KOPT-K1 (cell line): Measurements from ENCODE around the gene DCC.

ENCODE experiments used
- H3K27ac ChIP-seq: fragments of 200-600 bp; sonication (generic); 2 replicates; pipeline ENCODE4 v1.5.1; 2016; ENCODE audit warnings: antibody characterized with exemption, mild to moderate bottlenecking, low read depth, low read length; ENCODE audit not compliant: poor library complexity, severe bottlenecking
- H3K36me3 ChIP-seq: fragments of 200-600 bp; sonication (generic); 2 replicates; pipeline ENCODE4 v1.5.1; 2017; ENCODE audit warnings: antibody characterized with exemption, mild to moderate bottlenecking, low read length, moderate library complexity; ENCODE audit not compliant: insufficient read depth
- H3K9me3 ChIP-seq: fragments of 200-600 bp; sonication (generic); 2 replicates; pipeline ENCODE4 v1.5.1; 2017; ENCODE audit warnings: antibody characterized with exemption, low read length, mild to moderate bottlenecking; ENCODE audit not compliant: insufficient read depth, poor library complexity, severe bottlenecking

Gene DCC

GRCh38 chr18:52903857-52904256, 563.9 kb downstream of the DCC start:
- no peaks in the 10 kb centered on the region for H3K9me3 ChIP-seq
- H3K36me3 ChIP-seq = no peaks in the 10 kb centered on the region
- no peak overlapping the region for H3K27ac ChIP-seq

- Histone ChIP-seq H3K27ac (no peak overlapping the region), H3K36me3 (no peaks in the 10 kb centered on the region), H3K9me3 (no peaks in the 10 kb centered on the region)
These were observed 567.7 kb downstream of the DCC start for GRCh38 chr18:52907543-52908308.

GRCh38 chr18:52914148-52914547, 574.2 kb downstream of the DCC start:
- Histone ChIP-seq H3K36me3 (no peaks in the 10 kb centered on the region), H3K27ac (no peak overlapping the region), H3K9me3 (no peaks in the 10 kb centered on the region)

- H3K9me3 ChIP-seq = no peaks in the 10 kb centered on the region
- H3K27ac ChIP-seq = no peak overlapping the region
- H3K36me3 ChIP-seq = no peaks in the 10 kb centered on the region
These were observed 580.7 kb downstream of the DCC start for GRCh38 chr18:52920665-52921064.

- Histone ChIP-seq H3K27ac (no peak overlapping the region), H3K36me3 (no peaks in the 10 kb centered on the region), H3K9me3 (no peaks in the 10 kb centered on the region)
These were observed 593.4 kb downstream of the DCC start for GRCh38 chr18:52933356-52933755.

GRCh38 chr18:52936931-52937330, 596.9 kb downstream of the DCC start:
- no peaks in the 10 kb centered on the region for H3K9me3 ChIP-seq
- no peak overlapping the region for H3K27ac ChIP-seq
- H3K36me3 ChIP-seq = no peaks in the 10 kb centered on the region

- no peak overlapping the region for H3K27ac ChIP-seq
- H3K9me3 ChIP-seq = no peaks in the 10 kb centered on the region
- no peaks in the 10 kb centered on the region for H3K36me3 ChIP-seq
These were observed 597.8 kb downstream of the DCC start for GRCh38 chr18:52937840-52938239.

GRCh38 chr18:52945552-52945951, 605.6 kb downstream of the DCC start:
- Histone ChIP-seq H3K36me3 (no peaks in the 10 kb centered on the region), H3K27ac (no peak overlapping the region), H3K9me3 (no peaks in the 10 kb centered on the region)

- Histone ChIP-seq H3K9me3 (no peaks in the 10 kb centered on the region), H3K36me3 (no peaks in the 10 kb centered on the region), H3K27ac (no peak overlapping the region)
These were observed 609.0 kb downstream of the DCC start for GRCh38 chr18:52948868-52949444.

- Histone ChIP-seq H3K9me3 (no peaks in the 10 kb centered on the region), H3K36me3 (no peaks in the 10 kb centered on the region), H3K27ac (no peak overlapping the region)
These were observed 610.2 kb downstream of the DCC start for GRCh38 chr18:52950155-52950554.

- Histone ChIP-seq H3K9me3 (no peaks in the 10 kb centered on the region), H3K36me3 (no peaks in the 10 kb centered on the region), H3K27ac (no peak overlapping the region)
These were observed 613.4 kb downstream of the DCC start for GRCh38 chr18:52953387-52953786.

- no peak overlapping the region for H3K27ac ChIP-seq
- H3K9me3 ChIP-seq = no peaks in the 10 kb centered on the region
- no peaks in the 10 kb centered on the region for H3K36me3 ChIP-seq
These were observed 623.5 kb downstream of the DCC start for GRCh38 chr18:52963481-52963880.

GRCh38 chr18:52970686-52971085, 630.7 kb downstream of the DCC start:
- Histone ChIP-seq H3K27ac (no peak overlapping the region), H3K36me3 (no peaks in the 10 kb centered on the region), H3K9me3 (no peaks in the 10 kb centered on the region)

GRCh38 chr18:52971097-52971496, 631.1 kb downstream of the DCC start:
- H3K36me3 ChIP-seq = no peaks in the 10 kb centered on the region
- no peak overlapping the region for H3K27ac ChIP-seq
- H3K9me3 ChIP-seq = no peaks in the 10 kb centered on the region

GRCh38 chr18:52979892-52980291, 639.9 kb downstream of the DCC start:
- no peaks in the 10 kb centered on the region for H3K9me3 ChIP-seq
- H3K36me3 ChIP-seq = no peaks in the 10 kb centered on the region
- H3K27ac ChIP-seq = no peak overlapping the region

GRCh38 chr18:52991246-52991645, 651.2 kb downstream of the DCC start:
- no peak overlapping the region for H3K27ac ChIP-seq
- H3K36me3 ChIP-seq = no peaks in the 10 kb centered on the region
- no peaks in the 10 kb centered on the region for H3K9me3 ChIP-seq
